Measurements from ENCODE around the gene BCR.

BCR gene

GRCh38 chr22:23231471-23232093 is 51.3 kb downstream of the BCR start:
- no peak for DNase-seq (ENCODE audit: low read depth in 2 of 2)

DNA sequence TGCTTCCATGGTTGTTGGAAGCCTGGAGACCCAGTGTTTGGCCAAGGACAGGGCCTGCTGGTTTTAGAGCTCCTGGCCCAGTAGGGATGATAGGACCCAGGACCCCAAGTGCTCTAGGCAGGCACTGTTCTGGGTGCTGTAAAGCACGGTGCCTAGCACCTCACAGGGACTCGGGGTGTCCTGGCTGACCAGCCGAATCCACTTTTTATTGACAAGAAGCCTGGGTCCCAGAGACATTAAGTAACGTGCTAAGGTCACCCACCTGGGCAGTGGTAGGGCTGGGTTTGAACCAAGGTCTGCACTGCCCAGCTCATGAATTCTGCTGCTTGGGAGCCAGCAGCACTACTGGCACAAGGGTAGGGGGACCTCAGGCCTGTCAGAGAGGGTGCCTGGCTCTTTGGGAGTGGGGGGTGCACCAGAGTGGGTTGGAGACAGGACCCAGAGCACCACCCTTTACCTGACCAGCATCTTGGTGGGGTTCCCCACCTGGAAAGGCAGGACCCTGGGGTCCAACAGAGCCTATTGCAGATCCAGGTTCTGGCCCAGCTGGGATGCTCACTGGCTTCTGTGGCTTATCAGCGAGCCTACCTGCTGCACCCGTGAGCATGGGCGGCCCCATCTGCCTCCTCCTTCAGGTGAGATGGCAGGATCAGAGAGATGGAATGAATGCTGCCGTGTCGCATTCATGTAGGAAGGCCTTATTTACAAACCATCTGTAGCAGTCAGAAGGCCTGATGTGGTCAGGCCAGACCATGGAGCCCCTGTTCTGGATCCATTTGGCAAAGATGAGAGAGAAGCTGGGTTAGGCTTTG is 52.0 kb downstream of the BCR start:
- no peak for DNase-seq (ENCODE audit: low read depth in 2 of 2)

DNA sequence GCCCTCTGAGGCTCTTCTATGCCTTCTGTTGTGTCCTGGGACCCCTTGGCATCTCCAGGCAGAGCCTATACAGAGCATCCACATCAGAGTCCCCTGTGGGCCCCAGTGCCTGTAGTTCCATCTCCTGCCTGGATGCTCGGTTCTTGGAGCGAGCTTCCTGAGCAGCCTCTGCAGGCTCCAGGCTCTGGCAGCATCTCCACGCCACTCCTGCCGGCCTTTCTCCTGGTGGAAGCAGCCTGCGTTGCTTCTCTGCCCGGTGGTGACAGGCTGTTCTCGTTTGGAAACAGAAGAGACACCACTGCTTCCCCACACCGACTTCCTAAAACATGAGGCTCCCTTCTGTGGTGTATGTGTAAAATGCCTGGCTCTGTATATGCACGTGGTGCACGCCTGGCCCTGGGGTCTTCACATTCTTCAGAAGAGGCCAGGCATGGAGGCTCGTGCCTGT is 52.8 kb downstream of the BCR start:
- no peak for DNase-seq (ENCODE audit: low read depth in 2 of 2)

DNA sequence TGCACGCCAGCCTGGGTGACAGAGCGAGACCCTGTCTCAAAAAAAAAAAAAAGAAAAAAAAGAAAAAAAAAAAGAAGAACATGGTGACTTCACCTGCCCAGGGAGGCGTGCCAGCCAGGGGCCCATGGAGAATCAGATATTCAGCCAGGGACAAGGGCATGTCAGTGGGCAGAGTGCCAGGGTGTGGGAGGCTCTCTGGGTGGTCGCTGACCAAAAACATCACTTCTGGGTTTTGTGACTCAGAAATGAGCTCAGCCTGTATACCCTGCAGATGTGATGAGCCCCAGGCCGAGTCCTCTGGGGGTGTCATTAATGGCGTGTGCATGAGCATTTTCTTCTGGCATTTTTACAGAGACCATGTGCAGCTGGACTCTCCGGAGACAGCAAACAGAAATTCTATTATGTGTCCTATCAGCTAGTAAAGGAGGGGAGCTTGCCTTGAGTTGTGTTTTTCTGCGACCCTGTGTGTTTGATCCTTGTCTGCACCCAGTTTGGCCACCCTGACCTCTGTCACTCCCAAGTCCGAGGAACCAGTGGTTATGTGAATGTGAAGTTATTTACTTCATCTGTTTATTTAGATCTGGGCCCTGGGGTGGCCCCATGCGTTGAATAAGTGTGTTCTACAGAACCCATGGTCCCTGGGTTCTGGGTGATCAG is 53.6 kb downstream of the BCR start:
- DNase-seq (ENCODE audit: low read depth in 2 of 2) = peak; percentile 61 to 65

DNA sequence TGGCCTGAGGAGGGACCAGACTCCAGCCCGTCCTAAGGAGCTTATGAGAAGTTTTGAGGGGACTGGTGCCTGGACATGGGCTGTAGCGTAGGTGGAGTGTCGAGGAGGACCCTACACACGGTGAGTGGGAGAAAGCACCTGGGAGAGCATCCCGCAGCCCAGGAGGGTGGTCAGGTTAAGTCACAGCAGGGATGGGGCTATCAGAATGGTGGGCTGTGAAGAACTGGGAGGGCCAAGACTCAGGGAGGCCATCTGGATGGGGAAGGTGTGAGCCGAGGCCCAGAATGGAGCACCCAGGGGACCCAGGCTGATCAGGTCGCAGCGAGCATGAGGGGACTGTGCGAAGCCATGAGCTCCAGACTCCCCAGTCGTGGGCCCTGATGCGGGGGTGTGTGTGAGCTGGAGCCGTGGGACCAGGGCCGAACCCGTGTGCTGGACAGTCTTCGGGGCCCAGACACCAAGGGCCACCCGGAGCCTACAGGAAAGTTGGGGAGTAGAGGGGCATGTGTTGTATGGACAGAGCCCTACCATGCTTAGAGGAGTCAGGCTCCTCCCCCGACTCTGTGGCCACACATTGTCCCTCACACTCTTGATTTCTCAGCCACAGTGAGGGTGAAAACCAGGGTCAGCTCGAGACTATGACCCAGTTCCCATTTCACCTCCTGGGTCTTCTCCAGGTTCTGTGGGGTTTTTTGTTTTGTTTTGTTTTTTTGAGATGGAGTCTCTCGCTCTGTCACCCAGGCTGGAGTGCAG is 54.3 kb downstream of the BCR start:
- no peak for DNase-seq (ENCODE audit: low read depth in 2 of 2)

DNA sequence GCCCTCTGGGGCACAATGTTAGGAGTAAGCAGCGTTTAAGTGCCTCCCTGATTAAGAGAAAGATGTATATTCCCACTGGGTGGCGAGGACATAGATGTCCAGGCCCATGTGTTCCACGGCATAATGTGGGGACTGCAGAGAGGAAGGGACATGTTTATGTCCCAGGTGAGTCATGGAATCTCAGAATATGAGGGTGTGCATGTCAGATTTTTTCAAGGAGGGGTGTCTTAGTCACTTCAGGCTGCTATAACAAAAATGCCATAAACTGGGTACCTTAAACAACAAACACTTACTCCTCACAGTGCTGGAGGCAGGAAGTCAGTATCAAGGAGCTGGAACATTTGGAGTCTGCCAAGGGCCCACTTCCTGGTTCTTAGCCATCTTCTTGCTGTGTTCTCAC is 55.1 kb downstream of the BCR start:
- no peak for DNase-seq (ENCODE audit: low read depth in 2 of 2)

GRCh38 chr22:23236026-23236425 is 55.7 kb downstream of the BCR start:
- DNase-seq (ENCODE audit: low read depth in 2 of 2) = no peak

GRCh38 chr22:23236440-23237184 is 56.3 kb downstream of the BCR start:
- no peak for DNase-seq (ENCODE audit: low read depth in 2 of 2)

DNA sequence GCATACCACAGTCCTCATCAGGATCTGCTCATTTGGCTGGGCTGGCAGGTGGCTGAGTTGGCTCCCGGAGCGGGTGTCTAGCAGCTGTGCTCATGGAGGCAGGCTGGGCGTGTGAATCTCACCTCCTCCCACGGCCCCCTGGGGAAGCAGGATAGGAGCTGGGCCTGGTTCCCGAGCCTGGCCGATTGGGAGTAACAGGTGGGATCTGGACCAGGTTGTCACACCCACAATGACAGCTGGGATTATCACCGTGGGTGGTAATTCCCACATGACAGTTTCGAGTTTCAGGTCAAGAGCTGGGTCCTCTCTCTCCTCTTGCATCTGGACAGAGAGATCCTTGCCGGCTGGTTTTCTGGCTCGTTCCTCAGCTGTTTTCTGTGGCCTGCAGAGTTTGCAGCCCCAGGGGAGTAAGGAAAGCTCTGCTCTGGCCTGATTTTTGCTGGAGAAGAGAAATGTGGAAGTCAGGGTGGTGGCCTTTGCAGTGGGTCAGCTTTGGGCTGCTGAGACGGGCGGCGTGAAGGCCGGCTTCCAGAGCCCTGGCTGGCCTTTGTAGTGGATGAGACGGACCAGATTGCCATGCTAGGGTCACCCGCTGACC is 57.0 kb downstream of the BCR start:
- no peak for DNase-seq (ENCODE audit: low read depth in 2 of 2)

- DNase-seq (ENCODE audit: low read depth in 2 of 2) = peak in 1 of 2 donors; percentile 45
Measured at GRCh38 chr22:23237841-23238240, 57.5 kb downstream of the BCR start.

GRCh38 chr22:23238707-23239106 is 58.4 kb downstream of the BCR start:
- no peak for DNase-seq (ENCODE audit: low read depth in 2 of 2)

- no peak for DNase-seq (ENCODE audit: low read depth in 2 of 2)
Measured at GRCh38 chr22:23239429-23239828, 59.1 kb downstream of the BCR start.

- peak in 1 of 2 donors; percentile 28 for DNase-seq (ENCODE audit: low read depth in 2 of 2)
Measured at GRCh38 chr22:23240639-23241389, 60.5 kb downstream of the BCR start.

GRCh38 chr22:23241562-23242472 is 61.5 kb downstream of the BCR start:
- no peak for DNase-seq (ENCODE audit: low read depth in 2 of 2)

- DNase-seq (ENCODE audit: low read depth in 2 of 2) = no peak
Measured at GRCh38 chr22:23242473-23243001, 62.2 kb downstream of the BCR start.

- DNase-seq (ENCODE audit: low read depth in 2 of 2) = peak; percentile 58 to 73
Measured at GRCh38 chr22:23243006-23243573, 62.8 kb downstream of the BCR start.

- DNase-seq (ENCODE audit: low read depth in 2 of 2) = no peak
Measured at GRCh38 chr22:23243859-23244689, 63.8 kb downstream of the BCR start.

GRCh38 chr22:23244690-23245044 is 64.4 kb downstream of the BCR start:
- no peak for DNase-seq (ENCODE audit: low read depth in 2 of 2)
